ENCODE data around the gene THADA. TPM values are rescaled to one million over a fixed set of nuclear protein-coding genes. Genes with fewer than 3 reads are reported as not detected.
"Not testable (repeated sequence)": the region's sequence is repeated elsewhere in the genome, so short reads cannot be mapped to it uniquely, and the experiment has no call there.

Gene THADA
- total RNA-seq: 41.2 TPM
- long read RNA-seq, full-length matches to known transcripts: 1 of 27 reads
- long read RNA-seq, partial matches to known transcripts: 6 of 27 reads
- long read RNA-seq, other reads (novel, unspliced or antisense): 20 of 27 reads

GRCh38 chr2:43595603-43596412 lies at the start of gene THADA:
Gene THADA, minus strand, starts transcription at chr2:43596038. Its CDS starts 3,646 bp downstream, at chr2:43592392.
- ATAC-seq (peak; percentile 99), DNase-seq (peak; percentile 99)
- Histone ChIP-seq H3K27ac (peak within 1 kb of the TSS; percentile 95), H3K4me1 (peaks cover 31% of the 10 kb centered on the region), H3K27me3 (ENCODE audit: low read depth) (no peaks in the 10 kb centered on the region), H3K36me3 (peaks cover 13% of the 10 kb centered on the region), H3K9me3 (no peaks in the 10 kb centered on the region), H3K4me3 (peak within 1 kb of the TSS; percentile 76)
- TF ChIP-seq CTCF (IDR thresholded peaks at IDR 0.05): no peak
- intact Hi-C loops (cut with DNase I): no loop called here

GRCh38 chr2:43643680-43644079 lies 47.8 kb upstream of the THADA start:
- no peaks in the 10 kb centered on the region for H3K4me1 ChIP-seq
- intact Hi-C loops (cut with DNase I): no loop called here

GRCh38 chr2:43642363-43642762 lies 46.5 kb upstream of the THADA start:
- peaks cover 3% of the 10 kb centered on the region for H3K27me3 ChIP-seq (ENCODE audit: low read depth)
- no peak overlapping the region for H3K27ac ChIP-seq
- H3K4me1 ChIP-seq: peaks cover 9% of the 10 kb centered on the region
- ATAC-seq: no peak
- peak overlapping the region; percentile 0 for H3K4me3 ChIP-seq
- no peaks in the 10 kb centered on the region for H3K36me3 ChIP-seq
- TF ChIP-seq CTCF (IDR thresholded peaks at IDR 0.05): no peak
- intact Hi-C loops (cut with DNase I): no loop called here
- DNase-seq: no peak
- no peaks in the 10 kb centered on the region for H3K9me3 ChIP-seq

More at GRCh38 chr2:43643680-43644079, 47.8 kb upstream of the THADA start:
- no peak overlapping the region for H3K27ac ChIP-seq
- no peaks in the 10 kb centered on the region for H3K36me3 ChIP-seq
- ATAC-seq (no peak), DNase-seq (no peak)
- no peaks in the 10 kb centered on the region for H3K27me3 ChIP-seq (ENCODE audit: low read depth)
- no peak for TF ChIP-seq CTCF (IDR thresholded peaks at IDR 0.05)
- H3K4me3 ChIP-seq: peak overlapping the region; percentile 0
- H3K9me3 ChIP-seq: no peaks in the 10 kb centered on the region

GRCh38 chr2:43637030-43637803 lies 41.4 kb upstream of the THADA start, which contains the start of gene PLEKHH2:
Gene PLEKHH2, plus strand, starts transcription at chr2:43637260. Its CDS starts 7,414 bp downstream, at chr2:43644674.
- Histone ChIP-seq H3K4me3 (peak within 1 kb of the TSS; percentile 91), H3K9me3 (no peaks in the 10 kb centered on the region), H3K27ac (peak within 1 kb of the TSS; percentile 85), H3K4me1 (peaks cover 17% of the 10 kb centered on the region), H3K27me3 (ENCODE audit: low read depth) (peaks cover 12% of the 10 kb centered on the region), H3K36me3 (no peaks in the 10 kb centered on the region)
- TF ChIP-seq CTCF (IDR thresholded peaks at IDR 0.05): no peak
- ATAC-seq: peak; percentile 99 to 100
- peak; percentile 88 for DNase-seq
- intact Hi-C loops (cut with DNase I): no loop called here

GRCh38 chr2:43636621-43637020 lies 40.8 kb upstream of the THADA start:
- Histone ChIP-seq H3K27me3 (ENCODE audit: low read depth) (peaks cover 12% of the 10 kb centered on the region), H3K27ac (peak overlapping the region; percentile 85), H3K36me3 (no peaks in the 10 kb centered on the region), H3K4me1 (peaks cover 17% of the 10 kb centered on the region), H3K4me3 (peak overlapping the region; percentile 91), H3K9me3 (no peaks in the 10 kb centered on the region)
- intact Hi-C loops (cut with DNase I): no loop called here
- DNase-seq (no peak), ATAC-seq (no peak)
- TF ChIP-seq CTCF (IDR thresholded peaks at IDR 0.05): no peak

GRCh38 chr2:43636153-43636552 lies 40.3 kb upstream of the THADA start:
- DNase-seq; H3K9me3 ChIP-seq; H3K4me3 ChIP-seq; ATAC-seq; H3K27ac ChIP-seq; intact Hi-C loops (cut with DNase I); H3K36me3 ChIP-seq: not testable (repeated sequence)
- peaks cover 12% of the 10 kb centered on the region for H3K27me3 ChIP-seq (ENCODE audit: low read depth)
- H3K4me1 ChIP-seq: peaks cover 17% of the 10 kb centered on the region
